ENCODE data around the gene BTBD10.

The BTBD10 gene

GRCh38 chr11:13487661-13488030 lies 24.6 kb upstream of the BTBD10 start:
- Mint-ChIP-seq H3K4me1 (no peaks in the 10 kb centered on the region), H3K36me3 (ENCODE audit: low read depth) (no peaks in the 10 kb centered on the region), H3K27me3 (ENCODE audit: low read depth) (no peaks in the 10 kb centered on the region), H3K9me3 (peaks cover 16% of the 10 kb centered on the region), H3K27ac (no peak overlapping the region), H3K4me3 (peak overlapping the region in 1 of 3 experiments; percentile 38)
- no peak for TF ChIP-seq CTCF (IDR thresholded peaks at IDR 0.05; ENCODE audit: unreplicated experiment in 3 of 3)

GRCh38 chr11:13486926-13487660 lies 24.1 kb upstream of the BTBD10 start:
- H3K4me3 Mint-ChIP-seq = no peak overlapping the region
- H3K27ac Mint-ChIP-seq = no peak overlapping the region
- H3K36me3 Mint-ChIP-seq (ENCODE audit: low read depth) = no peaks in the 10 kb centered on the region
- TF ChIP-seq CTCF (IDR thresholded peaks at IDR 0.05; ENCODE audit: unreplicated experiment in 3 of 3) = no peak
- peaks cover 17% of the 10 kb centered on the region for H3K9me3 Mint-ChIP-seq
- no peaks in the 10 kb centered on the region for H3K27me3 Mint-ChIP-seq (ENCODE audit: low read depth)
- H3K4me1 Mint-ChIP-seq = no peaks in the 10 kb centered on the region

GRCh38 chr11:13480198-13480597 lies 17.2 kb upstream of the BTBD10 start:
- H3K4me3 Mint-ChIP-seq = no peak overlapping the region

GRCh38 chr11:13479688-13480087 lies 16.7 kb upstream of the BTBD10 start:
- H3K27me3 Mint-ChIP-seq (ENCODE audit: low read depth) = peaks cover 3% of the 10 kb centered on the region
- H3K4me3 Mint-ChIP-seq = no peak overlapping the region
- H3K36me3 Mint-ChIP-seq (ENCODE audit: low read depth) = no peaks in the 10 kb centered on the region
- TF ChIP-seq CTCF (IDR thresholded peaks at IDR 0.05; ENCODE audit: unreplicated experiment in 3 of 3) = no peak
- H3K27ac Mint-ChIP-seq = no peak overlapping the region
- H3K9me3 Mint-ChIP-seq = peaks cover 24% of the 10 kb centered on the region
- H3K4me1 Mint-ChIP-seq = no peaks in the 10 kb centered on the region

More at GRCh38 chr11:13480198-13480597, 17.2 kb upstream of the BTBD10 start:
- no peak for TF ChIP-seq CTCF (IDR thresholded peaks at IDR 0.05; ENCODE audit: unreplicated experiment in 3 of 3)
- Mint-ChIP-seq H3K4me1 (no peaks in the 10 kb centered on the region), H3K27me3 (ENCODE audit: low read depth) (peaks cover 3% of the 10 kb centered on the region), H3K27ac (no peak overlapping the region), H3K9me3 (peaks cover 24% of the 10 kb centered on the region), H3K36me3 (ENCODE audit: low read depth) (no peaks in the 10 kb centered on the region)

GRCh38 chr11:13475091-13475490 lies 12.1 kb upstream of the BTBD10 start:
- TF ChIP-seq CTCF (IDR thresholded peaks at IDR 0.05; ENCODE audit: unreplicated experiment in 3 of 3) = no peak
- Mint-ChIP-seq H3K9me3 (peaks cover 2% of the 10 kb centered on the region), H3K4me3 (no peak overlapping the region), H3K27ac (no peak overlapping the region), H3K4me1 (no peaks in the 10 kb centered on the region), H3K27me3 (ENCODE audit: low read depth) (peaks cover 10% of the 10 kb centered on the region), H3K36me3 (ENCODE audit: low read depth) (no peaks in the 10 kb centered on the region)
